Endodermal cell (in vitro differentiated cells): ENCODE results near the gene MYL6. TPM values are rescaled to one million over a fixed set of nuclear protein-coding genes. Genes with fewer than 3 reads are reported as not detected.

Source experiments
- DNase-seq: peaks from one replicate; pipeline ENCODE4 v3.0.0-alpha.2; 2017
- H3K27ac ChIP-seq: 2 replicates; pipeline ENCODE4 v1.5.1; 2013; ENCODE audit warnings: mild to moderate bottlenecking, low read depth, low read length, moderate library complexity
- H3K27me3 ChIP-seq: 2 replicates; pipeline ENCODE4 v1.6.1; 2013; ENCODE audit warnings: mild to moderate bottlenecking, low read length, moderate library complexity; ENCODE audit not compliant: insufficient read depth, control insufficient read depth, poor library complexity, severe bottlenecking
- H3K36me3 ChIP-seq: 2 replicates; pipeline ENCODE4 v1.7.0; 2013; ENCODE audit warnings: mild to moderate bottlenecking, low read length, moderate library complexity; ENCODE audit not compliant: control insufficient read depth, insufficient read depth
- H3K4me1 ChIP-seq: one replicate; pipeline ENCODE4 v1.7.0; 2013; ENCODE audit warnings: low read length; ENCODE audit not compliant: control insufficient read depth, insufficient read depth
- H3K4me3 ChIP-seq: 2 replicates; pipeline ENCODE4 v1.5.1; 2013; ENCODE audit warnings: mild to moderate bottlenecking, low read length, moderate library complexity
- H3K9ac ChIP-seq: 2 replicates; pipeline ENCODE4 v1.6.1; 2013; ENCODE audit warnings: mild to moderate bottlenecking, low read length, moderate library complexity; ENCODE audit not compliant: poor library complexity, severe bottlenecking; ENCODE audit errors: extremely low read depth
- H3K9me3 ChIP-seq: 2 replicates; pipeline ENCODE4 v1.6.1; 2013; ENCODE audit warnings: mild to moderate bottlenecking, low read length, moderate library complexity; ENCODE audit not compliant: control insufficient read depth
- H3K27ac Mint-ChIP-seq: 2 replicates; pipeline ENCODE4 v1.8.0; 2020; ENCODE audit warnings: mixed read lengths
- H3K27me3 Mint-ChIP-seq: 2 replicates; pipeline ENCODE4 v1.8.0; 2021; ENCODE audit warnings: mild to moderate bottlenecking, mixed read lengths; ENCODE audit not compliant: insufficient read depth
- H3K36me3 Mint-ChIP-seq: 2 replicates; pipeline ENCODE4 v1.8.0; 2020; ENCODE audit warnings: low read depth, mixed read lengths
- H3K4me1 Mint-ChIP-seq: 2 replicates; pipeline ENCODE4 v1.8.0; 2020; ENCODE audit warnings: mixed read lengths
- H3K4me3 Mint-ChIP-seq: 2 replicates; pipeline ENCODE4 v1.8.0; 2020; ENCODE audit warnings: mild to moderate bottlenecking, moderate library complexity, mixed read lengths
- H3K9me3 Mint-ChIP-seq: 2 replicates; pipeline ENCODE4 v1.8.0; 2020; ENCODE audit warnings: mild to moderate bottlenecking, mixed read lengths
- WGBS, 2 experiments: methylation state at CpG; one replicate each; pipeline versions ENCODE4 v1.1.5 to v1.1.7; 2013; ENCODE audit warnings: missing lambda C conversion rate in 2 of 2, mixed read lengths in 1 of 2; ENCODE audit not compliant: insufficient coverage in 1 of 2, insufficient read length in 1 of 2; 5-methylcytosine and 5-hydroxymethylcytosine counted together
- total RNA-seq, 2 donors: library from RNA; stranded (reverse); fragmentation: NEBNext Ultra II Directional in 1 of 2; extraction: Animal tissue kit (Norgen Biotek cat#: 25700) in 1 of 2; gene quantifications; 2 replicates in 1 of 2; 3 replicates in 1 of 2; pipeline ENCODE4 v1.2.1, GENCODE V29; 2021
- TF ChIP-seq, protein P1 (sequence below): fragments of 200-600 bp; sonication (generic); conservative IDR thresholded peaks from 2 replicates; pipeline ENCODE4 v1.5.0; 2021; ENCODE audit warnings: antibody characterized with exemption, mild to moderate bottlenecking

MYL6 gene
- total RNA-seq, 2 donors from 2014 or later = 1,640 to 1,647 TPM

DNA sequence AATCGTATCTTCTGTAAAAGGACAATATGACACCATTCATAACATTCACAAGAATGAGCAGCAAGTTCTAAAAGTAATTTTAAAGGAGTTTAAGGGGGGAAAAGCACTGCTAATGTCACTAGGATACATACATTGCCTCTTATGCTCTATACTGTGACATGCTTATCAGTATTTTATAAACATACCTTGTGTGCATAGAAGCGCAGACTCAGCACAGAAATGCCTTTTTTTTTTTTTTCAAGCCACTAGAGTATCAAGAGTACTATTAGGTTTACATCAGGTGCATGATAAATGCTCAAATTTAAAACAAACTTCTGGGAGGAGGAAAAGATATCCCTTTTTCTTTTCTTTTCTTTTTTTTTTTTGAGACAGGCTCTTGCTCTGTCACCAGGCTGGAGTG, 44.7 kb downstream of the MYL6 start:
- Histone ChIP-seq H3K9me3 (no peaks in the 10 kb centered on the region), H3K36me3 (peaks cover 36% of the 10 kb centered on the region), H3K9ac (no peak overlapping the region), H3K27me3 (no peaks in the 10 kb centered on the region), H3K4me1 (peaks cover 5% of the 10 kb centered on the region), H3K4me3 (no peak overlapping the region), H3K27ac (no peak overlapping the region)
- H3K27ac Mint-ChIP-seq = no peak overlapping the region
- no peak overlapping the region for H3K4me3 Mint-ChIP-seq
- H3K4me1 Mint-ChIP-seq = peaks cover 9% of the 10 kb centered on the region
- no peaks in the 10 kb centered on the region for H3K9me3 Mint-ChIP-seq
- H3K27me3 Mint-ChIP-seq = no peaks in the 10 kb centered on the region
- DNase-seq = no peak
- 86% methylated on average over 2 of the region's 2 CpGs; no CpG with 5 or more reads in 1 of the 2 experiments for WGBS, 2 experiments
- peaks cover 27% of the 10 kb centered on the region for H3K36me3 Mint-ChIP-seq
- TF ChIP-seq, protein P1, sequence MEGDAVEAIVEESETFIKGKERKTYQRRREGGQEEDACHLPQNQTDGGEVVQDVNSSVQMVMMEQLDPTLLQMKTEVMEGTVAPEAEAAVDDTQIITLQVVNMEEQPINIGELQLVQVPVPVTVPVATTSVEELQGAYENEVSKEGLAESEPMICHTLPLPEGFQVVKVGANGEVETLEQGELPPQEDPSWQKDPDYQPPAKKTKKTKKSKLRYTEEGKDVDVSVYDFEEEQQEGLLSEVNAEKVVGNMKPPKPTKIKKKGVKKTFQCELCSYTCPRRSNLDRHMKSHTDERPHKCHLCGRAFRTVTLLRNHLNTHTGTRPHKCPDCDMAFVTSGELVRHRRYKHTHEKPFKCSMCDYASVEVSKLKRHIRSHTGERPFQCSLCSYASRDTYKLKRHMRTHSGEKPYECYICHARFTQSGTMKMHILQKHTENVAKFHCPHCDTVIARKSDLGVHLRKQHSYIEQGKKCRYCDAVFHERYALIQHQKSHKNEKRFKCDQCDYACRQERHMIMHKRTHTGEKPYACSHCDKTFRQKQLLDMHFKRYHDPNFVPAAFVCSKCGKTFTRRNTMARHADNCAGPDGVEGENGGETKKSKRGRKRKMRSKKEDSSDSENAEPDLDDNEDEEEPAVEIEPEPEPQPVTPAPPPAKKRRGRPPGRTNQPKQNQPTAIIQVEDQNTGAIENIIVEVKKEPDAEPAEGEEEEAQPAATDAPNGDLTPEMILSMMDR = no peak

DNA sequence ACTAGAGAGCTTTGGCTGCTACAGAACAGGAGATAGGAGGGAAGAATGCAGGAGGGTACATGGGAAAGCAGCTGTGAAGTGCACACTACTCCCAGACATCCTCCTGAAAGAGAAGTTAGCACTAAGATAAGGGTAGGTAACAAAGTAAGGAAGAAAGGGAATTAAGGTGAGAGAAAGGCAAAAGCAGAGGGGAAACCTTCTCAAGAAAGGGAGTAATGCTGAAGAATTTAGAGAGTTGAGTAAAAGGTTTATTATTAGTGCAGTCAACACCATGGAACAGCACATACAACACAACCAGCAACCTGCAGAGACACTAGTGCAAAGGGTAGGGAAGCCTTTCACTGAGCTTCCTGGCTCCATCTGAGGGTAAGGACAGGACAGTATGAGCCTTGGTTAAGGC, 46.1 kb downstream of the MYL6 start:
- Mint-ChIP-seq H3K4me3 (no peak overlapping the region), H3K4me1 (peaks cover 9% of the 10 kb centered on the region), H3K36me3 (peaks cover 35% of the 10 kb centered on the region), H3K27ac (peak overlapping the region; percentile 6), H3K9me3 (no peaks in the 10 kb centered on the region), H3K27me3 (no peaks in the 10 kb centered on the region)
- TF ChIP-seq, protein P1 = no peak
- H3K9ac ChIP-seq = no peak overlapping the region
- DNase-seq = no peak
- H3K27ac ChIP-seq = no peak overlapping the region
- H3K4me3 ChIP-seq = no peak overlapping the region
- H3K4me1 ChIP-seq = peaks cover 5% of the 10 kb centered on the region
- H3K36me3 ChIP-seq = peaks cover 45% of the 10 kb centered on the region
- H3K9me3 ChIP-seq = no peaks in the 10 kb centered on the region
- no peaks in the 10 kb centered on the region for H3K27me3 ChIP-seq

DNA sequence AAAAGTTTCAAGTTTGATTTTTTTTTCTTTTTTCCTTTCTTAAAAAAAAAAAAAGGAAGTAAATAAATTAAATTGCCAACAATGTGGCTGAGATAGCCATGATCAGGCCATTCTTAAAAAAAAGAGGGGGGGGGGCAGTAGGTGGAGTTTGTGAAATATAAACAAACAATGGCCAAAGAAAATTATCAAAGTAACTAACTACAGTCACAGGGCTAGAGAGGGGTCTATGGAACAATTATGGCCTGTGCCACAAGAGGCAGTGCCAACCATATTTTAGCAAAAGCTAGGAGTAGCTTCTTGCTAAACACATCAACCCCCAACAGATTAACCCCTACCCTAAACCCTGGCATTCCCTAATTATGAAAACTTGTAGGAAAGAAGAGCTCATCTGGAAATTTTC, 47.3 kb downstream of the MYL6 start:
- H3K27me3 ChIP-seq = no peaks in the 10 kb centered on the region
- H3K36me3 ChIP-seq = peaks cover 55% of the 10 kb centered on the region
- TF ChIP-seq, protein P1 = peak; percentile 35
- Mint-ChIP-seq H3K36me3 (peaks cover 44% of the 10 kb centered on the region), H3K4me3 (no peak overlapping the region), H3K27ac (no peak overlapping the region), H3K9me3 (no peaks in the 10 kb centered on the region), H3K4me1 (peaks cover 9% of the 10 kb centered on the region), H3K27me3 (no peaks in the 10 kb centered on the region)
- H3K9ac ChIP-seq = no peak overlapping the region
- no peak overlapping the region for H3K27ac ChIP-seq
- no peak overlapping the region for H3K4me3 ChIP-seq
- H3K9me3 ChIP-seq = no peaks in the 10 kb centered on the region
- peaks cover 5% of the 10 kb centered on the region for H3K4me1 ChIP-seq
- no peak for DNase-seq
